Thoracic aorta (tissue), 2 donors: ENCODE results near the gene HOATZ. TPM values are rescaled to one million over a fixed set of nuclear protein-coding genes. Genes with fewer than 3 reads are reported as not detected.

Experiments used
- ATAC-seq: fragments of 150-250 bp; one replicate; pipeline ENCODE4 v1.8.0; 2017; ENCODE audit warnings: low read depth; ENCODE audit not compliant: insufficient number of reproducible peaks, low FRiP score
- DNase-seq: peaks from one replicate; pipeline ENCODE4 v3.0.0-alpha.2; 2020; ENCODE audit warnings: low spot score
- H3K27ac ChIP-seq, 2 donors: fragments of 200-600 bp; sonication (generic); 1 replicate in 1 of 2; 2 replicates in 1 of 2; pipeline ENCODE4 v1.5.1; 2016; ENCODE audit warnings: mild to moderate bottlenecking in 2 of 2, moderate library complexity in 2 of 2
- H3K27me3 ChIP-seq: fragments of 200-600 bp; sonication (generic); replicated peaks from 2 replicates; pipeline ENCODE4 v1.6.0; 2016; ENCODE audit warnings: mild to moderate bottlenecking; ENCODE audit not compliant: insufficient read depth
- H3K36me3 ChIP-seq: fragments of 200-600 bp; sonication (generic); one replicate; pipeline ENCODE4 v1.5.1; 2016
- H3K4me1 ChIP-seq, 2 donors: fragments of 200-600 bp; sonication (generic); 1 replicate in 1 of 2; 2 replicates in 1 of 2; pipeline versions ENCODE4 v1.5.1 to v1.6.0; 2016; ENCODE audit warnings: low read depth in 2 of 2, mild to moderate bottlenecking in 1 of 2; ENCODE audit not compliant: control insufficient read depth in 1 of 2
- H3K4me3 ChIP-seq: fragments of 200-600 bp; sonication (generic); 2 replicates; pipeline ENCODE4 v1.5.1; 2016; ENCODE audit warnings: mild to moderate bottlenecking
- H3K9me3 ChIP-seq: fragments of 200-600 bp; sonication (generic); 2 replicates; pipeline ENCODE4 v1.5.1; 2016
- total RNA-seq, 2 donors: library from RNA; depleted of rRNA; stranded (reverse); fragments of >200 nt; gene quantifications; one replicate each; pipeline versions ENCODE4 v1.1.0 to v1.2.3, GENCODE V29; 2016
- TF ChIP-seq, protein P1 (sequence below): fragments of 200-600 bp; sonication (generic); IDR thresholded peaks from one replicate; pipeline ENCODE4 v1.5.1; 2019; ENCODE audit warnings: antibody characterized with exemption

HOATZ gene
- total RNA-seq, 2 donors from 2014 or later = not detected

DNA sequence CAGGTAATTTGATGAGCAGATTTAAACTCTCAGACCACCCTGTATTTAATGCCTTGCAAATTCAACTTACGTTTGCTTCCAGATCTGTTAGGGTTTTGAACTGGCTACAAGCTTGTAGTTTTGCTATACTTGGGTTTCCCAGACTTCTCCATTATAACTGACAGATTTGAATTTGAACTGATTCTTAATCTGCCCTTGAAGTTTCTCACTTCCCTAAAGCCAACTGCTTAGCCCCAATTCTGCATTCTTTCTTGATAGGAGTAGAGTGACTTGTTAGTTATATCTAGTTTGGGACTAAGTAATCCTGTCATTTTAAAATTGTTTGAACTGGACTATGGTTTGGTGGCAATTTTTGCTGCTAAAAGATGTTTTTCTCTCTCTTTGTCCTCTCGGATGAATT lies 35.7 kb downstream of the HOATZ start:
- Histone ChIP-seq H3K36me3 (no peaks in the 10 kb centered on the region), H3K9me3 (no peaks in the 10 kb centered on the region), H3K27ac (no peak overlapping the region), H3K4me1 (no peaks in the 10 kb centered on the region), H3K4me3 (no peak overlapping the region), H3K27me3 (no peaks in the 10 kb centered on the region)
- TF ChIP-seq, protein P1, sequence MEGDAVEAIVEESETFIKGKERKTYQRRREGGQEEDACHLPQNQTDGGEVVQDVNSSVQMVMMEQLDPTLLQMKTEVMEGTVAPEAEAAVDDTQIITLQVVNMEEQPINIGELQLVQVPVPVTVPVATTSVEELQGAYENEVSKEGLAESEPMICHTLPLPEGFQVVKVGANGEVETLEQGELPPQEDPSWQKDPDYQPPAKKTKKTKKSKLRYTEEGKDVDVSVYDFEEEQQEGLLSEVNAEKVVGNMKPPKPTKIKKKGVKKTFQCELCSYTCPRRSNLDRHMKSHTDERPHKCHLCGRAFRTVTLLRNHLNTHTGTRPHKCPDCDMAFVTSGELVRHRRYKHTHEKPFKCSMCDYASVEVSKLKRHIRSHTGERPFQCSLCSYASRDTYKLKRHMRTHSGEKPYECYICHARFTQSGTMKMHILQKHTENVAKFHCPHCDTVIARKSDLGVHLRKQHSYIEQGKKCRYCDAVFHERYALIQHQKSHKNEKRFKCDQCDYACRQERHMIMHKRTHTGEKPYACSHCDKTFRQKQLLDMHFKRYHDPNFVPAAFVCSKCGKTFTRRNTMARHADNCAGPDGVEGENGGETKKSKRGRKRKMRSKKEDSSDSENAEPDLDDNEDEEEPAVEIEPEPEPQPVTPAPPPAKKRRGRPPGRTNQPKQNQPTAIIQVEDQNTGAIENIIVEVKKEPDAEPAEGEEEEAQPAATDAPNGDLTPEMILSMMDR = no peak
- ATAC-seq = no peak
- no peak for DNase-seq

DNA sequence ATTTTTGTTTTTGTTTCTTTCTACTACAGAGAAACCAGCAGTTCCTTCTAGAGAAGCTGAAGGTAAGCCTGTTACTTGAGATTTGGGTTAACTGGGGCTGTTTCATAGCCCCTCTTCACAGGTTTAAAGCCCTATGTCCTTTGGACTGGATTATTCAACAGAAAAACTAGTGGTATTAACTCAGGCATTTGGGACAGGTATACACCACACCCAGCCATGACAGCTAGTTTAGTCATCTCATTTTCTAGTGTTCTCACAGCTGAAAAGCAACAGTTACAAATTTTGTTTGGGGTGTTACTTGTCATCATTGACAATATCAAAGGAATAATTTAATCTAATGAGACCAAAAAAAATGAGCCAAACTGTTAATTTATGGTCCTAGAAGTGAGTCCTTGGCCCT lies 40.0 kb downstream of the HOATZ start:
- DNase-seq = no peak
- Histone ChIP-seq H3K36me3 (no peaks in the 10 kb centered on the region), H3K27me3 (no peaks in the 10 kb centered on the region), H3K4me1 (peaks cover 8 to 14% of the 10 kb centered on the region in 2 donors), H3K4me3 (no peak overlapping the region), H3K27ac (no peak overlapping the region), H3K9me3 (no peaks in the 10 kb centered on the region)
- no peak for ATAC-seq
- TF ChIP-seq, protein P1 = no peak

DNA sequence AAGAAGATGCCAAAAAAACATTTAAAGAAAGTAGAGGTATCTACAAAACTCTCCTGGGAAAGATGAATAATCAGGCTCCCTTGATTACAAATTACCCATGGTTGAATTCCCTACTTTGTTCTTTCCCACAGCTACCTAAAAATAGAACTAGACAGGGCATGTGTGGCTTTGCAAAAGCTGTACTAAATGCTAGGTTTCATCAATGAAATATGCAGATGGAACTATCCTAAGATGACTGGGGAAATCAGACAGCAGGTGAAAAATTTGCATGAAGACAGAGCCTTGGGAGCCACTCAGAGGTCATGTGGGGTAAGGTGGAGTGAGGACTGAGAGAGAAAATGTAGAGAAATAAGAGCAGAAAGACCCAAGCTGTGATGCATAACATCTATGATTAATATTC lies 40.7 kb downstream of the HOATZ start:
- DNase-seq = no peak
- TF ChIP-seq, protein P1 = no peak
- peak overlapping the region in 1 of 2 donors; percentile 8 for H3K27ac ChIP-seq

DNA sequence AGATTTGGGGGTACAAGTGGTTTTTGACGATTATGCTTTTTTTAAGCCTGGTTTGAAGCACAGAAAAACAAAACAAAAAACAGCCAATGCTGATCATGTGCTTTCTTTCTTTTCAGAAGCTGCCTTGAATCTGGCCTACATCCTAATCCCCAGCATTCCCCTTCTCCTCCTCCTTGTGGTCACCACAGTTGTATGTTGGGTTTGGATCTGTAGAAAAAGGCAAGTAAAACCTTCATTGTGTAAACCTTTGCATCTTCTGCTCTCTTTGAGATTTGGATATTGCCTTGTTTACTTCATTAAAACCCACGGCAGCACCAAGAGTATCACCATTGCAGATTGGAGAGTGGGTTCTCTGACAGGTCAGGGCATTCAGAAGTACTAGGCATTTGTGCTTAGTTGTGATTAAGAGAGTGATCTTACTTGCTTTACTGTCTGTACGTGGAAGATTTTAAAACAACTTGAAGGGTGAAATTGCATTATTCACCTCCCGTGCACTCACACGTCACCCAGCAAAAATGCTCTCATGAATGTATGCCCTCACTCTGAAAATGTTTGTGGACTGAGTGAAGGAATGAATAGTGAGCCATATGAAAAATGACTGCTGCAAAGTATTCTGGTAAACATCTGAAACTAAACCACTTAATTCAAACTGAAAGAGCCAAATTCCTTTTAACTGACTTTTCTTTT lies 43.0 kb downstream of the HOATZ start:
- Histone ChIP-seq H3K27me3 (no peaks in the 10 kb centered on the region), H3K9me3 (no peaks in the 10 kb centered on the region), H3K36me3 (peaks cover 3% of the 10 kb centered on the region), H3K27ac (peak overlapping the region; percentile 37 to 77), H3K4me1 (peaks cover 8 to 14% of the 10 kb centered on the region in 2 donors), H3K4me3 (no peak overlapping the region)
- no peak for DNase-seq
- peak; percentile 53 for ATAC-seq
- TF ChIP-seq, protein P1 = no peak

More for the DNA sequence above, 40.7 kb downstream of the HOATZ start:
- Histone ChIP-seq H3K36me3 (no peaks in the 10 kb centered on the region), H3K4me1 (peaks cover 8 to 14% of the 10 kb centered on the region in 2 donors), H3K9me3 (no peaks in the 10 kb centered on the region), H3K27me3 (no peaks in the 10 kb centered on the region), H3K4me3 (no peak overlapping the region)
- ATAC-seq = no peak

DNA sequence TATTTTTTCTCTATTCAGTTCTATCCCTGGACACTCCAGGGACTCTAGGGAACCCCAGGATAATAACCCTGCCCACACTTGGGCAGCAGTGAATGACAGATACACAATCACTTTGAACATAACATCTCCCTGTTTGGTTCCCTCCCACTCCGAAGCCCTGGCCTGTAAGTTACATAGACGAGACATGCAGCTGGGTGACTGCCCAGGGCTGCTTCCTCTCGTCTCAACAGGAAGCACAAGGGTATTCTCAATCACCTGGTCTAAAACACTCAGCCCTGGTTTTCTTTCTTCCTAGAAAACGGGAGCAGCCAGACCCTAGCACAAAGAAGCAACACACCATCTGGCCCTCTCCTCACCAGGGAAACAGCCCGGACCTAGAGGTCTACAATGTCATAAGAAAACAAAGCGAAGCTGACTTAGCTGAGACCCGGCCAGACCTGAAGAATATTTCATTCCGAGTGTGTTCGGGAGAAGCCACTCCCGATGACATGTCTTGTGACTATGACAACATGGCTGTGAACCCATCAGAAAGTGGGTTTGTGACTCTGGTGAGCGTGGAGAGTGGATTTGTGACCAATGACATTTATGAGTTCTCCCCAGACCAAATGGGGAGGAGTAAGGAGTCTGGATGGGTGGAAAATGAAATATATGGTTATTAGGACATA lies 45.4 kb downstream of the HOATZ start:
- Histone ChIP-seq H3K27me3 (no peaks in the 10 kb centered on the region), H3K4me3 (no peak overlapping the region), H3K9me3 (no peaks in the 10 kb centered on the region), H3K4me1 (peaks cover 8 to 14% of the 10 kb centered on the region in 2 donors), H3K36me3 (peaks cover 3% of the 10 kb centered on the region), H3K27ac (peak overlapping the region in 1 of 2 donors; percentile 11)
- TF ChIP-seq, protein P1 = no peak
- DNase-seq (no peak), ATAC-seq (no peak)
